Stimulated activated CD8-positive, alpha-beta memory T cell treated with anti-CD3 and anti-CD28 coated beads, Interleukin-15, amount 100 ng/mL, for 1 hour (primary cell): ENCODE data around the gene IL23A.

Experiments used
- DNase-seq: peaks from one replicate; pipeline ENCODE4 v3.0.0-alpha.2; 2020; ENCODE audit warnings: low read depth

Gene IL23A

DNA sequence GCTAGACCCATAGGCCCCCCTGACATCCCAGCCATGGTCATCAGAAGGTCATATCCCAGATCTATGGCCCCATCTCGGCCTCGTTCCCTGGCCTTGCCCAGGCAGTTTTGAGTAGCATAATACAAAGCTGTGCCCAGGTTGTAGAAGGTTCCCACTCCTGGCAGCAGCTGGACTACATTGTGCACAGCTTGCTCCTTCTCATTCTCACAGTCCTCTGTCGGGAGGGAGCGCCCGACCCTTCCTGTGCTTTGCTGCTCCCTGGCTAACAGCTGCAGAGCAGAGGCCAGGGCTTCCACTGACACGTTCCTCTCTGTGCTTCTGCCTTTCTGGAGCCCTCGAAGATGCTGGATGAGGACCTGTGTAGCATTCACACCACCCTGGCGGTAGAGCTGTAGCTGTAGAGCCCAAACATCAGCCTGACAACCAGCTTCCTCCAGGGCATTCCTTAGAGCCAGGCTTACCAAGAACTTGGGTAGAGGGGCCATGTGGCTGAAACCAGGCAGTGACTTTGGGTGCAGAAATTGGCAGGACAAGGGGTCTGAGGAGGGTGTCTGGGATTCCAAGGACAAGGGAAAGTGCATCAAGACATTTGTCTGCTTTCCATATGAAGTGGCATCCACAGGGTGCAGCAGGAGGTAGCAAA is 22.9 kb downstream of the IL23A start:
- DNase-seq: no peak

GRCh38 chr12:56362130-56363059 is 23.7 kb downstream of the IL23A start, which contains the start of gene APOF:
APOF (minus strand) TSS chr12:56362857; CDS start chr12:56362745, 112 bp downstream.
- no peak for DNase-seq

- DNase-seq: no peak
Observed at GRCh38 chr12:56366948-56367347, 28.3 kb downstream of the IL23A start.

DNA sequence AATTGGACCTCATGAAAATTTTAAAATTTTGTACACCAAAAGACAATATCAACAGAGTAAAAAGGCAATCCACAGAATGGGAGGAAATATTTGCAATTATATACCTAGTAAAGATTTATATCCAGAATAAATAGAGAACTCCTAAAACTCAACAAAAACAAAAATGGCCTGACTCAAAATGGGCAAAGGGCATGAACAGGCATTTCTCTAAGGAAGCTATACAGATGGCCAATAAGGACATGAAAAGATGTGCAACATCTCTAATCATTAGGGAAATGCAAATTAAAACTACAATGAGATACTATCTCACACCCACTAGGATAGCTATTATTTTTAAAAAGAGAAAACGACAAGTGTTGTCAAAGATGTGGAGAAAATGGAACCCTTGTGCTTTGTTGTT is 34.8 kb downstream of the IL23A start:
- DNase-seq: no peak

DNA sequence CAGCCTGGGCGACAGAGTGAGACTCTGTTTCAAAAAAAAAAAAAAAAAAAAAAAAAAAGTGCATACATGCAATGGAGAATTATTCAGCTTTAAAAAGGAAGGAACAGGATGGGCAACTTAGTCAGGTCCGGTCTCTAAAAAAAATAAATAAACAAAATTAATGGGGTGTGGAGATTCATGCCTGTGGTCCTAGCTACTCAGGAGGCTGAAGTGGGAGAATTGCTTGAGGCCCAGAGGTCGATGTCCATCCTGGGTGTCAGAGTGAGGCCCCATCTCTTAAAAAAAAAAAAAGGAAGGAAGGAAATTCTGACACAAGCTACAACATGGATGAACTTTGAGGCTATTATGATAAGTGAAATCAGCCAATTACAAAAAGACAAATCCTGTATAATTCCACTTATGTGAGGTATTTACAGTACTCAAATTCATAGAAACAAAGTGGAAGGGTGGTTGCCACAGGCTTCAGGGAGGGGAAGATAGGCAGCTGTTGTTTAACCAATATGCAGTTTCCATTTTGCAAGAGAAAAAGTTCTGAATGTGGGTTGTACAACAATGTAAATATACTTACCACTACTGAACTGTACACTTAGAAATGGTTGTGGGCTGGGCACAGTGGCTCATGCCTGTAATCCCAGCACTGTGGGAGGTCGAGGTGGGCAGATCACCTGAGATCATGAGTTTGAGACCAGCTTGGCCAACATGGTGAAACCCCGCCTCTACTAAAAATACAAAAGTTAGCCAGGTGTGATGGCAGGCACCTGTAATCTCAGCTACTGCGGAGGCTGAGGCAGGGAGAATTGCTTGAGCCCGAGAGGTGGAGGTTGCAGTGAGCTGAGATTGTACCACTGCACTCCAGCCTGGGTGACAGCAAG is 36.3 kb downstream of the IL23A start:
- DNase-seq: no peak

DNA sequence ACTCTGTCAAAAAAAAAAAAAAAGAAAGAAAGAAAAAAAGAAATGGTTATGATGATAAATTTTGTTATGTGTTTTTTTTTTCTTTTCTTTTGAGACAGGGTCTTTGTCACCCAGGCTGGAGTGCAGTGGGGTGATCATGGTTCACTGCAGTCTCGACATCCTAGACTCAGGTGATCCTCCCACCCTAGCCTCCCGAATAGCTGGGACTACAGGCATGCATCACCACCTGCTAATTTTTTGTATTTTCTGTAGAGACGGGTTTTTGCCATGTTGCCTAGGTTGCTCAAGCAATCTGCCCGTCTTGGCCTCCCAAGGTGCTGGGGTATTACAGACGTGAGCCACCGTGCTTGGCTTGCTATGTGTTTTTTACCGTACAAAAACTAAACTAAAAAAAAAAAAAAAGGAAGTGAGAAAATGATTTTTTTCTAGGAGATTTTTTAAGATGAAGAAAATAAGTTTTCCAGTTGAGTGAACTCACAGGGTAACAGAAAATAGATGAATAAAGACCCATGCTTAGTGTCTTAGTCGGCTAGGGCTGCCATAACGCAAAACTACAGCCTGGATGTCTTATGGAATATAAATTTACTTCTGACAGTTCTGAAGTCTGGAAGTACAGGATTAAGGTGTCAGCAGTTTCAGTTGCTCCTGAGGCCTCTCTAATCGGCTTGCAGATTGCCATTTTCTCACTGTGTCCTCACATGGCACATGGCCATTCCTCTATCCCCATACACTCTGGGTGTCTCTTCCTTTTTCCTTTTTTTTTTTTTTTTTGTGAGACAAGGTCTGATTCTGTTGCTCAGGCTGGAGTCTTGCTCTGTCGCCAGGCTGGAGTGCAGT is 37.1 kb downstream of the IL23A start:
- DNase-seq: no peak

DNA sequence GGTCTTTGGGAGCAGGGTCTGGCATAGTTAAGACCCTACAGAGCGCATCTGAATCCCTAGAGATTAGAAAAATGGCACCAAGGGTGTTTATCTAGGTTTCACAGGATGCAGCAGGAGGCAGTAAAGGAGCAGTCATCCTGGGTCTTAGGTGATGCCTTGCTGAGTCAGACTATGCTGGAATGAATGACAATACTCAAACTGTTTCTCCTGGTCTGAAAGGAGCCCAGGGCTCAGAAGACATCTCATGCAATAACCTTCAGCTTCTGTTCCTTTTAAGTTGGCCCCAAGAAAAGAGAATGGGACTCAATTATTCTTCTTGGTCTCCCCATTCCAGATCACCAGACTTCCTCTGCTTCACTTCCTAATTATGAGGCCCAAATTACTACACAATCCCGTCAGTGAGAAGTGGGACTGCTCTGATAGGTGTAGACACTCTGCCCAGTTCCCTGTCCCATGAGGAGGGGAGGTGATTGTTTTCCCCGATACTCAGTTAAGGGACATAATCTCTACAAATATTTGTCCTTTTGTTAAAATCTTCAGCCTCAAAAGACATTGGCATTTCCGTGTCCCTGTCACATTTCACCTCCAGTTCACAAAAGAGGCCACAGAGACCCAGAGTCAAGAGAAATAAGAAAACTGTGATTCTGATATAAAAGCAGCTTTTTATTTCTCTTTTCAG is 38.8 kb downstream of the IL23A start:
- DNase-seq: no peak

DNA sequence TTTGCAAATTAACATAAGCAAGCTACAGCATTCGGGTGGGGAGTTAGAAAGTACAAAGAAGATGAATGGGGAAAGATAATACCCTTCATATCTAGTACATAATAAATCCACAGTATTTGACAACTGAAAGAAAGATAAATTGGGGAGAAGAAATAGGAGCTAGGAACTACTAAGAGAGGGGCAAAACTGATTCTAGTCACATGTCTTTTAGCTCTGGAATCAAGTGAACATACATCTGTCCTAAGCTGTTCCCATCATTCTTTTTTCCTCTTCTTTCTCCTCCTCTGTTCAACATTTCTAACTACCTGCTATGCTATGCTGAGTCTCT is 39.3 kb downstream of the IL23A start:
- DNase-seq: no peak

DNA sequence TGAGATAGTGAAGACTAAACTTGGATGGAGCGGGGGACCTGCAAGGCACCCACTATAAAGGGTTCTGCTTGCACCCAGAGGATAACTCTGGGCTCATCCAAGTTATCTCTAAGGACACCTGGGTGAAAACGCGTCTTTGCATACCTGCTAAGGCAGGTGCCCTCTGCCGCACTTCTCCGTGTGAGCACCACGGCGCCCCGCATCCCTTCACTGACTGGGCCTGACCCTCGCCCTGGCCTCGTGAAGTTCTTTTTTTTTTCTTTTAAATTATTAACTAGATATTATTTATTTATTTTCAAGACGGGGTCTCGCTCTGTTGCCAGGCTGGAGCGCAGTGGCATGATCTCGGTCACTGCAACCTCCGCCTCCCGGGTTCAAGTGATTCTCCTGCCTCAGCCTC is 43.9 kb downstream of the IL23A start:
- no peak for DNase-seq

DNA sequence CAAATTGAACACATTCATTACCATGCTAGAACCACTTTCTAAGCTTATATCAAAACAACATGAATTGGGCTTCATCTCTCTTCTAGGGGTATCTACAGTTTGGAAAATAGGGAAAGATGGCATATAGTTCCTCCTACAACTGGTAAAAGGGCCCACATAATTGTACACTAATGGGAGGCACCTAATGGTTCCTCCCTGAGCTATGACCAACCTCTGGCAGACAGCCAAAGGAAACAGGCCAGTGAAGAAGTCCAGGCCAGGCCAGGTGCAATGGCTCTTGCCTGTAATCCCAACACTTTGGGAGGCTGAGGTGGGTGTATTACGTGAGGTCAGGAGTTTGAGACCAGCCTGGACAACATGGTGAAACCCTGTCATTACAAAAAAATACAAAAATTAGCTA is 47.2 kb downstream of the IL23A start:
- DNase-seq: no peak

DNA sequence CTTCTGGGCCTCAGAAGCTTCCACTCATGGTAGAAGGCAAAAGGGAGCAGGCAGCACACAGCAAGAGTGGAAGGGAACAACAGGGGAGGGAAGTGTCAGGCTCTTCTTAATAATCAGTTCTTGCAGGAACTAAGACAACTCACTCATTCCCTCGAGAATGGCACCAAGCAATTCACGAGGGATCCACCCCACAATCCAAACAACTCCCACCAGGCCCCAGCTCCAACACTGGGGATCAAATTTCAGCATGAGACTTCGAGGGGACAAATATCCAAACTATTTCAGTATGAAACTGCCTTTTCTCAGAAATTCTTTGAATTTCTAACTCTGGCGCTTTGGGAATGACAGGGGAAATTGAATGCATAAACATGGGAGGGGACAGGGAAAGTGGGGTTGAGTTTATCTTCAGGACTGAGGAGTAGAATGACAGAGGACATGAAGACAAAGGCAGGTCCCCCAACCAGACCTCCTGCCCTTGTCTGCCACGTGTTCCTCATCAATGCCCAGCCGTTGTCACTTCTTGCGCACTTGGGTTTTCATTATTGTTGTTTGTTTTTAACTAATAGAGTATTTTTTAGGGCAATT is 48.6 kb downstream of the IL23A start:
- no peak for DNase-seq

GRCh38 chr12:56389412-56389811 is 50.7 kb downstream of the IL23A start:
- DNase-seq: no peak
